HFFc6 (cell line): Measurements from ENCODE around the gene SLC38A1. TPM values are rescaled to one million over a fixed set of nuclear protein-coding genes. Genes with fewer than 3 reads are reported as not detected.

ENCODE experiments used
- DNase-seq: peaks from one replicate; pipeline ENCODE4 v3.0.0-alpha.2; 2018
- H3K27ac Mint-ChIP-seq: 2 replicates; pipeline ENCODE4 v1.8.0; 2020; ENCODE audit warnings: mild to moderate bottlenecking, mixed read lengths
- H3K27me3 Mint-ChIP-seq: 2 replicates; pipeline ENCODE4 v1.8.0; 2021; ENCODE audit warnings: mild to moderate bottlenecking, moderate library complexity, mixed read lengths; ENCODE audit not compliant: insufficient read depth
- H3K36me3 Mint-ChIP-seq: 2 replicates; pipeline ENCODE4 v1.8.0; 2021; ENCODE audit warnings: low read depth, mixed read lengths
- H3K4me1 Mint-ChIP-seq: 2 replicates; pipeline ENCODE4 v1.8.0; 2020; ENCODE audit warnings: low read depth, mixed read lengths
- H3K4me3 Mint-ChIP-seq: 2 replicates; pipeline ENCODE4 v1.8.0; 2020; ENCODE audit warnings: mild to moderate bottlenecking, moderate library complexity, mixed read lengths
- H3K9me3 Mint-ChIP-seq: 2 replicates; pipeline ENCODE4 v1.8.0; 2020; ENCODE audit warnings: mild to moderate bottlenecking, mixed read lengths
- CTCF ChIP-seq: fragments of 200-600 bp; sonication (generic); IDR thresholded peaks from 2 replicates; pipeline ENCODE4 v1.5.0; 2021; ENCODE audit warnings: antibody characterized with exemption, mild to moderate bottlenecking
- total RNA-seq, 6 experiments: library from RNA; stranded (reverse); fragmentation: NEBNext Ultra II Directional; extraction: Animal tissue kit (Norgen Biotek cat#: 25700); gene quantifications; 2 replicates in 1 of 6; 3 replicates in 5 of 6; pipeline ENCODE4 v1.2.3, GENCODE V29; 2021

Gene SLC38A1
- total RNA-seq, 6 experiments from 2014 or later, result 78.2 to 98.5 (median 88.6) TPM

- Mint-ChIP-seq H3K27me3 (peaks cover 2% of the 10 kb centered on the region; the same call in 1 of the 2 replicates), H3K36me3 (no peaks in the 10 kb centered on the region), H3K4me1 (no peaks in the 10 kb centered on the region), H3K9me3 (no peaks in the 10 kb centered on the region), H3K4me3 (no peak overlapping the region), H3K27ac (no peak overlapping the region)
- DNase-seq, result no peak
- TF ChIP-seq CTCF, result no peak
Measured at GRCh38 chr12:46174919-46175318, 93.9 kb downstream of the SLC38A1 start.

GRCh38 chr12:46174061-46174662 lies 94.7 kb downstream of the SLC38A1 start:
- Mint-ChIP-seq H3K9me3 (no peaks in the 10 kb centered on the region), H3K27me3 (peaks cover 2% of the 10 kb centered on the region; the same call in 1 of the 2 replicates), H3K36me3 (no peaks in the 10 kb centered on the region), H3K4me3 (no peak overlapping the region), H3K27ac (no peak overlapping the region), H3K4me1 (no peaks in the 10 kb centered on the region)
- no peak for DNase-seq
- TF ChIP-seq CTCF, result no peak

GRCh38 chr12:46168426-46168825 lies 100.4 kb downstream of the SLC38A1 start:
- H3K27ac Mint-ChIP-seq, result no peak overlapping the region
- H3K4me1 Mint-ChIP-seq, result no peaks in the 10 kb centered on the region
- no peaks in the 10 kb centered on the region; the same call in 1 of the 2 replicates for H3K27me3 Mint-ChIP-seq
- no peak overlapping the region for H3K4me3 Mint-ChIP-seq
- no peaks in the 10 kb centered on the region for H3K9me3 Mint-ChIP-seq
- no peak for TF ChIP-seq CTCF
- no peaks in the 10 kb centered on the region for H3K36me3 Mint-ChIP-seq
- no peak for DNase-seq

- H3K27me3 Mint-ChIP-seq, result no peaks in the 10 kb centered on the region; the same call in 1 of the 2 replicates
- TF ChIP-seq CTCF, result no peak
- no peaks in the 10 kb centered on the region for H3K36me3 Mint-ChIP-seq
- H3K27ac Mint-ChIP-seq, result no peak overlapping the region
- no peaks in the 10 kb centered on the region for H3K4me1 Mint-ChIP-seq
- no peak overlapping the region for H3K4me3 Mint-ChIP-seq
- DNase-seq, result no peak
- H3K9me3 Mint-ChIP-seq, result no peaks in the 10 kb centered on the region
Measured at GRCh38 chr12:46167412-46167811, 101.4 kb downstream of the SLC38A1 start.

- Mint-ChIP-seq H3K36me3 (no peaks in the 10 kb centered on the region), H3K27ac (no peak overlapping the region), H3K27me3 (no peaks in the 10 kb centered on the region), H3K4me1 (peaks cover 11% of the 10 kb centered on the region), H3K4me3 (no peak overlapping the region), H3K9me3 (no peaks in the 10 kb centered on the region)
- no peak for DNase-seq
- TF ChIP-seq CTCF, result no peak
Measured at GRCh38 chr12:46165191-46165590, 103.7 kb downstream of the SLC38A1 start.
